ENCODE measurements around the gene ANKRD6.
"Not testable (repeated sequence)": the region's sequence is repeated elsewhere in the genome, so short reads cannot be mapped to it uniquely, and the experiment has no call there.

ANKRD6 gene

DNA sequence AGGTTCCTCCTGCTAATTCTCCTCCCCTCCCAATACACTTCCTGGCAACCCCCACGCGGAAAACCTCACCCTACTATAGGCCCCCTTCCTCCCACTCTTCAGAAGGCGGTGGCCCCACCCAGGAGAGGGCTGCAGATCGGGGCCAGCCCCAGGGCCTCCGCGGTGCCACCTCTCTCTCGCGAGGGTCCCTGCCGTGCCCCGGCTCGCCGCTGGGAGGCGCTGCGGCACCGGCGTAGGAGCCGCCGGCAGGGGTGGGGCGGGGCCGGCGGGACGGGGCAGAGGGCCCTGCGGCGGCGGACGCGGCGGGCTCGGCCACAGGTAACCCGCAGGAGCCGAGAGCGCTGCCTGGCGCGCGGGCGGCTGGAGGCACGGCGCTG lies at the start of gene ANKRD6:
TSS of gene ANKRD6 (plus strand) at position 278 of the 377 bp plus-strand sequence. CDS start 133,825 bp downstream, outside the sequence.
- DNase-seq, result peak; percentile 87

DNA sequence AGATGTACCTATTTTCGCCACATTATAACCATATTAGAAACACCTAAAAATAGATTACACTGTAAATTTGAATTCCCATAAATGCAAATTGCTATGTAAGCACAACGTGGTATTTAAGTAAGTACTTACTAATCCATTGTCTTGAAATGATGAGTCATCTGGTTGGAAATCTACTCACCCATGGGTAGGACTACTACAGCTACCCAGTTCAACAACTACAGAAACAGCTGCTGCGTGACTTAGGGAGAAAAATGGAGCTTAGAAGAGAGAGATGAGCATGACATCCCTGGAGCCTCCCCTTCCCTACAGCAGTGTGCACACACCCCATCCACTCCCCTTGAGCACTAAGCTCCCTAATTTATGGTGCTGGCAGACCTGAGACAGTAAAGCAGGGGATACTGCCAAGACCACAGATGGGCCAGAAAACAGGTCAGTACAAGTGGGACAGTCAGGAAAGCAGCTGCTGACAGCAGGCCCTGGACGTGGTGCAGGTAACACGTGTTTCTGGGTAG lies 47.7 kb upstream of the ANKRD6 start:
- peak; percentile 52 for DNase-seq

DNA sequence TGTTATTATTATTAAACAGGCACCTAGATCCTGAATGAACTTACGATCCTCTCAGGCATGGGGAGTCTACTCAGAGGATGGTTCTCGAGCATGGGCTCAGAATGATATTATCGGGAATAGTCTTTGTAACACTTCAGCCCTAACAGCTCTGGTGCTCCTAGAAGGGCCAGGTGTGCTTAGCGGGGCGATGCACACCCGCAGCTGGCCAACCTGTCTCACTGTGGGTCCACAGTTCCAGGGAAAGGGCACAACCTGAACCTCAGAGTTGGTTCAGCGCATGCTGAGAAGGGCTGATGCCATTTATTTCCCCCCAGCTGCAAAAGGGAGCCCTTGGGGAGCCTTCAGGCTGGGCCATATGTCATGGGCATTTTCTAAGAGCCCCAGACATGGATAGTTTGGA lies 47.1 kb upstream of the ANKRD6 start:
- DNase-seq, result no peak

DNA sequence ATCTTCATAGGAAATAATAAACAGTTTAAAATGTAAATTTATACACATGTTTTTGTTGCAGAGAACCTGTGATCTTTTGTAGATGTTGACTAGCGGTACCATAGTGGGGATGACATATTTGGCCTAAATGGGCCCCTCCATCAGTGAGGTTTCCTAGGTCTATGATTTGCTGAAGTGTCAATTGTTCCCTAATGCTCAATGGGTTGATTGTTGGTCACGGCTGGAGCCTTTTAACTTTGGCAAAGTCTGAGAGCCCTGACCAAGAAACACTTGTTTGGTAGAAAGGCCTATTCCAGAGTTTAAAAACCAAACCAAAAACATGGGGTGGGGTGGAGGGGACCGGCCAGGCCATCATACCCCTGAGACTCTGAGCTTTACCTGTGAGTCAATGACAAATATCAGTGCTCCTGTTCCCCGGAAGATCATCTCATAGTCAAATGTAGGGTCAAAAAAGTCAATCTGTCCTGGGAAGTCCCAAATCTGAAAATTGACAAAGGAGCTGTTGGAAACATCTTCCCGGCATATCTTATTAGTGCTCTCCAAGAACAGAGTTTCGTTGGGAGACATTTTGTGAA lies 45.9 kb upstream of the ANKRD6 start:
- DNase-seq, result no peak

DNA sequence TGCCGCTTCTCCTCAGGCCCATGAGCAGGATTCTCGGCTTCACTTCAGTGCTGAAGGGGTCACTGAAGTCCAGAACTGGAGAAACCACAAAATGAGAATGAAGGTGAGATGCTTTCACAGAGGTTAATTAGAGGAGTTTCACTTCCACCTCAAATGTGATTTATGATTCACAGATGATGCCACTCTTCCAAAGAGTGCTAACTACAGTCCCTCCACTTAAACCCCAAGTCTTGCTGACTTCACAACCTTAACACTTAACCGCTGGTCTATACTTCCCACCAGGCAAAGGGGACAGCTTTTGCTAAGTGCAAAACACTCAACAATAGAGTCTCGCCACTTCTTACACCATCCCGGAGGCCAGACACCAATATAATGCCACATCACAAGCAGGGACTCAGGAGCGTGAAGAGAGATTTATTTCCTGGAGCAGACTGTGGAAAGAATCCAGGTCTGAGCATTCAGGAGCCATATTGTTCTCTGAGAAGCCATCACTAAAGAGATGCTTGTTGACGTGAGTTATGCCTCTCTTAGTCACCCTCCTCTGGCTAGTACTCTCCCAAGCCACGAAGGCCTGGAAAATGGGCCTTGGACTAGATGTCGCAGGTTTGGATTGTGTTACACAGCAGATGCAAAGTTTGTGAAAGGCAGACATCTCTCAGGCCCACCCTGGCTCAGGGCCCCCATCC lies 45.3 kb upstream of the ANKRD6 start:
- no peak for DNase-seq

DNA sequence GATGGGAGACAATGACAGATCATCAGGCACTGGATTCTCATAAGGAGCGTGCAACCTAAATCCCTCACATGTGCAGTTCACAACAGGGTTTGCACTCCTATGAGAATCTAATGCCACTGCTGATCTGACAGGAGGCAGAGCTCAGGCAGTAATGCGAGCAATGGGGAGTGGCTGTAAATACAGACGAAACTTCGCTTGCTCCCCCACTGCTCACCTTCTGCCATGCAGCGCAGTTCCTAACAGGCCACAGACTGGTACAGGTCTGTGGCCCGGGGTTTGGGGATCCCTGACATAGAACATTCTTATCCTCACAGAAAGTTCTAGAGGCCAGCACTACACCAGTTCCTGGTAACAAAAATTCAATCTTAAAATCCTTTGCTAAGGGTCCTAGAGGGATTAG lies 44.1 kb upstream of the ANKRD6 start:
- no peak for DNase-seq

DNA sequence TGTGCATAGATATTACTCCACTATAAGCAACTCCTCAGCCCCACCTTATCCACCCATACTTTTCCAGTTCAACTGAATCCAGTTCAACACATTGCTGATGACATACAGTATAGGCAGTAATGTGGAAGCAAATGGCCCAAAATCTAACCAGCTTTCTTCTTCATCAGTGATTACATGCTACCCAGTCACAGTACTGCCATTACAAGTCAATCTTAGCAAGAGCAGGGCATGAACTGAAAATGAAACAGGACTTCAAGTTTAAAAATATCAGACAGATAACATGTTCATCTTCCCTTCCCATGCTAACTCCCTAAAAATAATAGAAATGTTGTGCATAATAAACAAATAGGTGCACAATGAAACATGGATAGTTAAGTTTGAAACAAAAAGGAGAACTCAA lies 40.1 kb upstream of the ANKRD6 start:
- no peak for DNase-seq

DNA sequence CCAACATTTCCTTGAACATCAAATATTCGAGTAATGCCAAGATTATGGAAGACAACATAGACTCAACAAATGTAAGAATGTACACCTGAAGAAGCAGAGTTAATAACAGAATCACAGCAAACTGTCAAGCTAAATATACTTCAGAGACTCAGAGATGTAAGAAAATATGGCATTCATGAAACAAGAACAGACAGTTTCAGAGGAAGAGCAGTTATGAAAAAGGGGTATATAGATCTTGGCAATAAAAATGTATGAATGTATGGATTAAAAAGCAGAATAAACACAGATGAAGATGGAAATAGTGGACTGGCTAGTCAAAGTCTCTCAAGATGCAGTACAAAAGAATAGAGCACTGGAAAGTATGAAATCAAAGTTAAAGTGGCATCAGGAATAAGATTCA lies 39.3 kb upstream of the ANKRD6 start:
- no peak for DNase-seq

DNA sequence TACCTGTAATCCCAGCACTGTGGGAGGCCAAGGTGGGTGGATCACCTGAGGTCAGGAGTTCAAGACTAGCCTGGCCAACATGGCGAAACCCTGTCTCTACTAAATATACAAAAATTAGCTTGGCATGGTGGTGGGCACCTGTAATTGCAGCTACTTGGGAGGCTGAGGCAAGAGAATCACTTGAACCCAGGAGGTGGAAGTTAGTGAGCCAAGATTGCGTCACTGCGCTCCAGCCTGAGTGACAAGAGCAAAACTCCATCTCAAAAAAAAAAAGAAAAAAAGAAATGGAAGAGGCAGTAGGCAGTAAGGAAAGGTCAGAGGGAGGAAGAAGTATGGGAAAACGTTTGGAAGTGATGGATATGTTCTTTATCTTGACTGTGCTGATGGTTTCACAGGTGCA lies 35.1 kb upstream of the ANKRD6 start:
- not testable (repeated sequence) for DNase-seq

DNA sequence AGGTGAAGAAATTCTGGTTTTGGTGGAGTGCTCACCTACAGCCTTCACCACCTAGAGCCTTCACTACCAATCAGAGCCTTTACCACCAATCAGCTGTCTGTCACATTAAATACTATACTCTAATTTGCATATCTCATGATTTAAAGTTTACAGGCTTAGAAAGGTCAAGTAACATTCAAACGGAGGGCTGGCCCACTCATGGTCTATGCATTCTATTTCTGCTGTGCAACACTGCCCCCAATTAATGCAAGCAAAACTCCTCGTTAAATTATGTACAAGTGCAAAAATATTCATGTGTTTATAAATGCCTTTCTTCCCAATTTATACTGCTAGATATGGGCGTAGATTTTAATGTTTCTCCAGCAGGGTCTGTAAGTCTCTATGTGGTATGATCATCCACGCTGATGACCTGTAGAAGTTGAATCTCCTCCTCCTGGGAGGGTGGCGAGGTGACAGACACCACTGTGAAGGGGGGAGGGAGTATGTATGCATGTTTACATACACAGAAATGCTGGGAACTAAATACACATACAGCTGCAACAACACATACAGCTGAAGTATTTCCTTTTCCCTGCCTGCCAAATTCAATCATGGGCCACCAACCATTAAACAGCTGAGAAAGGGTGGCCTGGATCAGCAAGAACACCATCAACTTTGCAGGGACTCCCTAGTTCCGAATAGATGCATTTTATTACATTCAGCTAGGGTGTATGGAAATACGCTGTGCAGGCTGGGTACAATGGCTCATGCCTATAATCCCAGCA lies 34.0 kb upstream of the ANKRD6 start:
- no peak for DNase-seq

DNA sequence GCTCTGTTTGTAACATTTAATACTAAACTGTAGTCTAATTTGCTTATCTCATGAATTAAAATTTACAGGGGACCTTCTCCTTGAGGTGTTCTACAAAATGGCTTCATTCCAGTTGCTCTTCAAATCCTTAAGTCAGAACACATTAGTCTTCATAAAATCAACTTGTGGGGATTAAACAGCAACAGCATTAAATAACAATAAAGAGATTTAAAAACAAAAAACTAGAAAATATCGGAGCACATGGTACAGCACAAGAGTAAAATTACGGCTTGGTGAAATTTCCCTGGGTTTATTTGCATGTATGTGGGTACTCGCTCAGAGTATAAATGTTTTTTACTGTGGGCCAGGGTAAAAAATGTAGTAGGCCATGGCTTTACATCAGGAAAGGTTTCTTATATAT lies 32.9 kb upstream of the ANKRD6 start:
- DNase-seq, result no peak

DNA sequence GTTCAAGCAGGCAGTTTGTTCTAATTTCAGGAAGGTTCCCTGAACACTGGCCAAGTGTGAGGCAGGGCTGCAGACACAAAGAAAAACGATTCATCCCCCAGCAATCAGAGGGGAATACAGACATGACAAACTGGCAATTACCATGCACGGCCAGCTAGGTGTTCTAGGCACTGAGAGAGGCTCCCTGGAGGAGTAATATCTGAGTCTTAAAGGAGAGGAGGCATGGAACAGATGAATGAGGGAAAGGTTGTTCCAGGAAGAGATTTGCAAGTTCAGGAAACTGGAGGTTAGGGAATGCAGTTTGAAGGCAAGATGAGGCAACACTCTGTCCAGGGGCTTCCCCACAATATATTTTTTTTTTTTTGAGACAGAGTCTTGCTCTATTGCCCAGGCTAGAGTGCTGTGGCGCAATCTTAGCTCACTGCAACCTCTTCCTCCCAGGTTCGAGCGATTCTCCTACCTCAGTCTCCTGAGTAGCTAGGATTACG lies 32.0 kb upstream of the ANKRD6 start:
- peak; percentile 38 for DNase-seq

DNA sequence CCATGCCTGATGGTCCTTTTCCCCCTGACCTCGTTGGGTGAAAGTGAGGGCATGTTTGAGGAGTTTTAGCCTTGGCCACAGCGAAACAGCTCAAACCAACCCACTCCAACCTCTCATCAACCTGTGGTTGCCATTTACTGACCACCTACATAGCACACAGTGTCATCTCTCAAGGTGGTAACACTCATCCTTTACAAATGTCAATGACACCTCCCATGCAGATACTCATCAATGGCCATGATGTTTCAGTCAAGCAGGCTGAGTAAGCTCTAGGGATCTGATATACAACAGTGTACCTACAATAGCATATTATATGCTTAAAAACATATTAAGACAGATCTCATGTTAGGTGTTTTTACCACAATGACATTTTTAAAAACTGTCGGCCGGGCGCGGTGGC lies 30.2 kb upstream of the ANKRD6 start:
- no peak for DNase-seq

DNA sequence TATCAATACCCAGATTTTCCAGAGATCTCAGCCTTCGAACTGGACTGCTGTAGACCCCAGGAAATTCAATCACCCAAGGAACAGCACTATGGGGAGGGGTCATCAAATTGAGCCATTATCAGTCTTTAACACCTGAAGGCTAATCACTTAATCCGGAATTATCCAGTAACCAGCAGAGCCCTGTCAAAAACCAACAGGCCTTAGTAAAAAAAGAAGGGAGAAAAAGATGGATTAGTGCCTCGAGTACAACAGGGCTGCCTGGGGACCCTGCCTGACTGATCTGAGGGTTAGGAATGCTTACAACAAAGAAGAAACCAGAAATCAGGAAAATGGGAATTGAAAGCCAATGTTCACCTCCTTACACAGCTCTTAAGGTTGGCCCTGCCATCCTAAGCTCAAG lies 28.4 kb upstream of the ANKRD6 start:
- no peak for DNase-seq

DNA sequence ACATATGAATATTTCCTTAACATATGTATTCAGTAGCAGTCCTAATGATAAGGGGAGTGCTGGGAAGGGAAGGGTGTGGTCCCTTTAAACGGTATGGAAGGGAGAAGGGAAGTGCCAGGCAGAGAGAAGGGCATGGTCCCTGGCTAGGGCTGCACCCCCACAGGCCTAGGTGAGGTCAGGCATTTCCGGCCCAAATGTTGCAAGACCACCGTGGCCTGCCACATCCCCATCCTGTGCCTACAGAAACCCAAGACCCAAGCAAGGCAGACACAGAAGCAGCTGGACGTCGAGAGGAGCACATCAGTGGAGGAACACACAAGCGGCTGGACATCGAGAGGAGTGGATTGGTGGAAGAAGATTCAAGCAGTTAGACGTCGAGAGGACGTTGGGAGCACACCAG lies 26.8 kb upstream of the ANKRD6 start:
- DNase-seq, result no peak

DNA sequence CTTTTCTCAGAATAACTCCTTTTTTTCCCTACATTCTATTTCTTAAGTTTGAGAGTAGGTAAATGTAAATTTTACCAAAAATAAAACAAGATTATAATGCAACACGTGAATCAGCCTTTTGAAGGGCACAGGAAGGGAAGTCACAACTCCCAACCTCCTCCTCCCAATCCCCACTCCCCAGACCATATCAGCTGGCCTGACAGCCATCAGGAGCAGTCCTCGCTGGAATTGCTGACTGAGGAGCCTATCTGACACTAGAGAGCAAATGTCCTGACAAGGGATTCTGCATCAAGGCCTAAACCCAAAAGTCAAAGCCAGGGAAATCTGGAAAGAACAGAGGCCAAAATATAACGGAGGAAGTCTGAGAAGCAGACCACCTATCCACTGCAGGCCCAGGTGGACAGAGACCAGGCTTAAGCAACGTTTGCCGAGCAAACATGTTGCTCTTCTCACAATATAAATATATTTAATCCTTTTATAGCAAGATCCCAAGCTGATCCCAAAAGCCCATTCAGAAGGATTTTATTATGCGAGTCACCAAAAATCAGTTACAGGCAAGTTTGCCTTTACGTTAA lies 23.4 kb upstream of the ANKRD6 start:
- DNase-seq, result no peak

DNA sequence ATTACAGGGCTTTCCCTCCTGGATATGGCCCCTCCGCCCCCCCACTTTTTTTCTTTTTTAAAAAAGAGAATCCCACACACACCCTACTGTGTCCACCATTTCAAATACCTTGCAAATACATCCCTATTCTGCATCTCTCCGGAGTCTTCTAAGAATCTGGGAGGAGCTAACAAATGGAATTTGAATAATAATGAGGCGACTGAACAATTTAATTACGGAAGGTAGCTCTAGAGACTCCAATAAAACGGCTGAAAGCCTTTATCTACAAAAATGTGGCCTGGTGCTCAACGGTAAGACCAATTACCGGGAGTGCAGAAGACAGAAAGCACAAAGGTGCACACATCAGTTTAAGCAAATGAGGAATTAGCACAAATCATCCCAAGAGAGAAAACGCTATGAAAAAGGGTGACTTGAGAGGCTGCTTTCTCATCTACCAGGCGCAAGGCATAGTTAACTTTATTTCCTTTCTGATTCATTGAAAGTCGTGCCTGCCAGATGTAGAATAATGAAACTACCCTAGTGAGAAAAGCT lies 22.7 kb upstream of the ANKRD6 start:
- peak; percentile 35 for DNase-seq

DNA sequence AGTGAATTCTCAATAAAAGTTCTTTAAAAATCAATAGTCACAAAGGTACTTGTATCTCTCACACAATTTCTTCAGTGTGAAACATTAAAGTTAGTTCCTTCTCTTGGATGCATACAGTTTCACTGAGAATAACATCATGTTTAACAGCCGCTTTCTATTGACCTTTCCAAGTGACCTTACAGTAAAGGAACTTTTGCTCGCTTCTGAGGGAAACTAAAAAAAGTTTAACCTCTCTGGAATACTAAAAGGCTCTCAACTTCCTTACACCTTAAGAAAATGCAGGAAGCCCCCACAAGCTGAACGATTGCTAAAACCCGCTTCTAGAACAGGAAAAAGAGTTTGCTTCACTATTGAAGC lies 22.2 kb upstream of the ANKRD6 start:
- peak; percentile 48 for DNase-seq

DNA sequence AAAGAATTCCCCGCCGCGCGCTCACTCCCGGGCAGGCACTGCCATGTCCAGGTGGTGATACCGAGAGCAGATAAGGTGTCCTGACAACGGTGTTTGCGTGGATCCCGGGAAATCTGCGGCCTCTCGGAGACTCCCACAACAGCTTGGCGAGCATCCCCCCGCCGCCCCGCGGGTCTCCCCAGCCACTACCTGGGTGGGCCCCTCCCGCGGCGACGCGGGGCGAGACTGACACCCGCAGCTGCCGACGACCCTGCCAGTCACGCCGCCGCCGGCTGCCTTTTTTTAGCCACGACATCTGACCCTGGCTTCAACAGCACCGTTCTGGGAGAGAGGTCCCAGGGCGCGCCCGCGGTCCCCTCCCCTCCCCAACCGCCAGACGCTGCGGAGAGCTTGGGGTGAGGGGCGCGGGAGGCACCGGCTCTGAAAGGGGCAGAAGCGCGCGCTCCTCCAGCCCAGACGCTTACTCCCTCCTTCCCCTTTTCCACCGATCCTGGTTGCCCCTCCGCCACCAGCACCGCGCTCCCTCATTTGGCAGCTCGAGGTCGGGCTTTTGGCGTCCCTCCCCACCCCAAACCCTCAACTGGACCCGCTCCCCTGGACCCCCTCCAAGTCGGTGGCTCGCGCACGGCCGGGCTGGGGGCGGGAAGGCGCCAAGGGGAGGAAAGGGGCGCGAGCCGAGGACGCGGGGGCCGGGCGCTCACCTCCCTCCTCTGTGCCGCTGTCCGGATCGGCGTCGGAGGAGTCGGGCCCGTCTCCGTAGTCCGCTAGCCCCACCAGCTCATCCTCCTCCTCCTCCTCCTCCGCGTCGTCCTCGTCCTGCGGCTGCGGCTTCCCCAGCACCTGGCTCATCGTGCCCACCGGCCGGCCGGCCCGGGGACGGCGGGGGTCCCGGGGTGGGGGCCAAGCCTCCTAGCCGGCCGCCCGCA lies 21.5 kb upstream of the ANKRD6 start:
- peak; percentile 34 for DNase-seq

DNA sequence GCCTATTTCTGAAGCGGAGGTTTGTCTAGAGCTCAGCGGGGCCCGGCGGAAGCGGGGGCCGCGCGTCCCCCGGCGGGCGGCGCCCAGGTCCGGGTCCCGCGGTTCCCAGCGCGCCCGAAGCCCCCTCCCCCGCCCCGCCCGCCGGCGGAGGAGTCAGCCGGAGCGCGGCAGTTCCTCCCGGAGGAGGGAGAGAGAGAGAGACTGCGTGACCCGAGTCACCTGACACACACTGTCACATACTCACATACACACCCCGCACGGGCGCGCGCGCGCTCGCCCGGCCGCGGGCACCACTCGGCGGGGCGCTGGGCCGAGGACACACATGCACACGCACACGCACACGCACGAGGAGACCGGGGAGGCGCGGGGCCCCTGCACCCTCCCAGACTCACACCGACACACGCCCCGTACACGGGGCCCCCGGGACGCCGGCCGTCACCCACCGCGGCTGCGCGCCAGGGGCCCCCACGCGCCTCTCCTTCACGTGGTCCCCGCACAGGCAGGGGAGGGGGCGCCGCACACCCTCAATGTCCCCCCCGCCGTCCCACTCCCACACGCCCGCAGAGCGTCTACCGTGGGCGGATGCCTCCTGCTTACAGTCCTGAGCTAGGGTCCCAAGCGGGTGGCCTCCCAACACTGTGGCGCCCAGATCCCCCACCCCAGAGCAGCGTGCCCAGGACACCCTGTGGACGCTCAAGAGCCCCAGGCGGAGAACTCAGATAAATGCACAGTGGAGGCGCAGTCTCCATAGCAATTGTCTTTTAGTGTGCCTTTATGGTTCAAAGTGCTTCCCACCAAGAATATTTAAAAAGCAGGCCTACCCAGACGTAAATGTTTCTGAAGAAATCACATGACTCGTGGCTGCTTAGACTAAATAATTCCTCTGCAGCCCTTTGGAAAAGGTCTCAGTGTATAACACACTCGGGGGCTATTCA lies 20.6 kb upstream of the ANKRD6 start, which contains the start of gene RRAGD:
TSS of gene RRAGD (minus strand) at position 203 of the 935 bp plus-strand sequence. CDS start 280 bp downstream, outside the sequence.
- DNase-seq, result peak; percentile 74

DNA sequence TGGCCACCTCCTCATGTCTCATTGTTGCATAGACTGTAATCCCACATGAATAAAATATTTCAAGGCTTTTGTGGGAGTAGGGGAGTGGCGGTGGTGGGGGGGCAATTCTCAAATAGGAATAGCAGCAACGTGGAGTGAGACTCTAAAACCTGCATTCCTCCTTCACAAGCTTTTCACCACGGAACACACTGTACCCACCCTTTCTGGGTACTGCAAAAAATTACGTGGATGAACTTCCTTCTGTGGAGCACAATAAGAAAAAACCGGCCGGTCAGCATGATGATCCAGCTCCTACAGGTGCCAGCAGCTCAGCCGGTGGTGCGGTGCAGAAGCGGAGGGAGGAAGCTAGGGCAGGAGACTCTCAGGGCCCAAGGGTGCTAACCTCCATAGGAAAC lies 19.9 kb upstream of the ANKRD6 start:
- no peak for DNase-seq
